Measurements from ENCODE around the gene PCDHB10. TPM values are rescaled to one million over a fixed set of nuclear protein-coding genes. Genes with fewer than 3 reads are reported as not detected.
"Not testable (repeated sequence)": the region's sequence is repeated elsewhere in the genome, so short reads cannot be mapped to it uniquely, and the experiment has no call there.

The PCDHB10 gene
- total RNA-seq, 1 donor from 2014 or later = not detected

- H3K4me3 Mint-ChIP-seq; H3K36me3 Mint-ChIP-seq (ENCODE audit: low read depth); H3K4me1 Mint-ChIP-seq; intact Hi-C loops (cut with micrococcal nuclease); H3K27ac Mint-ChIP-seq; H3K27me3 Mint-ChIP-seq; DNase-seq: not testable (repeated sequence)
- H3K9me3 Mint-ChIP-seq = peaks cover 10% of the 10 kb centered on the region
Measured at GRCh38 chr5:141177577-141178191, 14.5 kb upstream of the PCDHB10 start, which contains the start of gene PCDHB8. TSS of gene PCDHB8 (plus strand) at chr5:141177790. CDS start at chr5:141178035, 245 bp downstream.

GRCh38 chr5:141179371-141179770, 12.8 kb upstream of the PCDHB10 start:
- DNase-seq; H3K27me3 Mint-ChIP-seq; intact Hi-C loops (cut with micrococcal nuclease); H3K4me1 Mint-ChIP-seq; H3K4me3 Mint-ChIP-seq; H3K27ac Mint-ChIP-seq; H3K36me3 Mint-ChIP-seq (ENCODE audit: low read depth): not testable (repeated sequence)
- H3K9me3 Mint-ChIP-seq = peaks cover 15% of the 10 kb centered on the region

- H3K27me3 Mint-ChIP-seq; H3K36me3 Mint-ChIP-seq (ENCODE audit: low read depth); H3K27ac Mint-ChIP-seq; DNase-seq; H3K4me3 Mint-ChIP-seq; H3K4me1 Mint-ChIP-seq; intact Hi-C loops (cut with micrococcal nuclease): not testable (repeated sequence)
- H3K9me3 Mint-ChIP-seq = peaks cover 15% of the 10 kb centered on the region
Measured at GRCh38 chr5:141179876-141180275, 12.3 kb upstream of the PCDHB10 start.

GRCh38 chr5:141180313-141180712, 11.8 kb upstream of the PCDHB10 start:
- H3K27me3 Mint-ChIP-seq = no peaks in the 10 kb centered on the region
- H3K27ac Mint-ChIP-seq = no peak overlapping the region
- no peak overlapping the region for H3K4me3 Mint-ChIP-seq
- DNase-seq = no peak
- no peaks in the 10 kb centered on the region for H3K4me1 Mint-ChIP-seq
- H3K36me3 Mint-ChIP-seq (ENCODE audit: low read depth) = peaks cover 3% of the 10 kb centered on the region
- intact Hi-C loops (cut with micrococcal nuclease) = no loop called here
- H3K9me3 Mint-ChIP-seq = peaks cover 19% of the 10 kb centered on the region

DNA sequence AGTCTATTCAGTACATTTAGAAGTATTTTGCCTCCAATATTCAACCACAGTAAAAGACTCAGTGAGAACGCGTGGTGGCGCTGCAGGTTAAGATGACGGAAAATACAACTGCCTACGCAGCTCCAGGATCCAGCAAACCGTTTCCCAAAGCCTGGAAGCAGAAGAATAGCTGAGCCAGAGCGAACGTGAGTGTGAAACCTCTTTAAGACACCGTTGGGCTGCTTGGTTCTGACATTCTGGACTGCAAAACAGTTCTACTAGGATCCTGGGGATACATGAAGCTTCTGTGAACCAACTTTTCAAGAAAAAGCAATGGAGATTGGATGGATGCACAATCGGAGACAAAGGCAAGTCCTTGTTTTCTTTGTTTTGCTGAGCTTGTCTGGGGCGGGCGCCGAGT, 9.9 kb upstream of the PCDHB10 start, which contains the start of gene PCDHB16:
Gene PCDHB16 (plus strand): TSS at position 140 of the 400 bp plus-strand sequence. CDS start 173 bp downstream, at position 313.
- H3K27ac Mint-ChIP-seq = no peak within 1 kb of the TSS
- no peak within 1 kb of the TSS for H3K4me3 Mint-ChIP-seq
- H3K27me3 Mint-ChIP-seq = no peaks in the 10 kb centered on the region
- intact Hi-C loops (cut with micrococcal nuclease) = no loop called here
- peaks cover 23% of the 10 kb centered on the region for H3K9me3 Mint-ChIP-seq
- peaks cover 3% of the 10 kb centered on the region for H3K36me3 Mint-ChIP-seq (ENCODE audit: low read depth)
- H3K4me1 Mint-ChIP-seq = no peaks in the 10 kb centered on the region
- DNase-seq = no peak

- H3K27me3 Mint-ChIP-seq; H3K4me1 Mint-ChIP-seq; intact Hi-C loops (cut with micrococcal nuclease); H3K36me3 Mint-ChIP-seq (ENCODE audit: low read depth); H3K27ac Mint-ChIP-seq; DNase-seq; H3K4me3 Mint-ChIP-seq: not testable (repeated sequence)
- peaks cover 31% of the 10 kb centered on the region for H3K9me3 Mint-ChIP-seq
Measured at GRCh38 chr5:141184117-141184855, 7.9 kb upstream of the PCDHB10 start.

GRCh38 chr5:141186897-141187512, 5.1 kb upstream of the PCDHB10 start, which contains the start of gene PCDHB9:
TSS of gene PCDHB9 (plus strand) at chr5:141187161. CDS start at chr5:141187319, 158 bp downstream.
- peaks cover 2% of the 10 kb centered on the region for H3K27me3 Mint-ChIP-seq
- H3K4me1 Mint-ChIP-seq = no peaks in the 10 kb centered on the region
- DNase-seq = peak; percentile 63
- peaks cover 32% of the 10 kb centered on the region for H3K9me3 Mint-ChIP-seq
- H3K27ac Mint-ChIP-seq = no peak within 1 kb of the TSS
- peak within 1 kb of the TSS; percentile 8 for H3K4me3 Mint-ChIP-seq
- intact Hi-C loops (cut with micrococcal nuclease) = no loop called here
- peaks cover 7% of the 10 kb centered on the region for H3K36me3 Mint-ChIP-seq (ENCODE audit: low read depth)

GRCh38 chr5:141188682-141189081, 3.5 kb upstream of the PCDHB10 start:
- H3K27ac Mint-ChIP-seq; H3K4me3 Mint-ChIP-seq; intact Hi-C loops (cut with micrococcal nuclease); H3K36me3 Mint-ChIP-seq (ENCODE audit: low read depth); H3K27me3 Mint-ChIP-seq; H3K4me1 Mint-ChIP-seq; DNase-seq: not testable (repeated sequence)
- peaks cover 24% of the 10 kb centered on the region for H3K9me3 Mint-ChIP-seq

DNA sequence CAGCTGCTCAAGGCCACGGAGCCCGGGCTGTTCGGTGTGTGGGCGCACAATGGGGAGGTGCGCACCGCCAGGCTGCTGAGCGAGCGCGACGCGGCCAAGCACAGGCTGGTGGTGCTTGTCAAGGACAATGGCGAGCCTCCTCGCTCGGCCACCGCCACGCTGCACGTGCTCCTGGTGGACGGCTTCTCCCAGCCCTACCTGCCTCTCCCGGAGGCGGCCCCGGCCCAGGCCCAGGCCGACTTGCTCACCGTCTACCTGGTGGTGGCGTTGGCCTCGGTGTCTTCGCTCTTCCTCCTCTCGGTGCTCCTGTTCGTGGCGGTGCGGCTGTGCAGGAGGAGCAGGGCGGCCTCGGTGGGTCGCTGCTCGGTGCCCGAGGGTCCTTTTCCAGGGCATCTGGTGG, 3.0 kb upstream of the PCDHB10 start:
- H3K27me3 Mint-ChIP-seq; H3K4me3 Mint-ChIP-seq; intact Hi-C loops (cut with micrococcal nuclease); H3K36me3 Mint-ChIP-seq (ENCODE audit: low read depth); H3K4me1 Mint-ChIP-seq; H3K27ac Mint-ChIP-seq; DNase-seq: not testable (repeated sequence)
- peaks cover 23% of the 10 kb centered on the region for H3K9me3 Mint-ChIP-seq

GRCh38 chr5:141194332-141194731, 2.2 kb downstream of the PCDHB10 start:
- H3K9me3 Mint-ChIP-seq = peaks cover 21% of the 10 kb centered on the region
- not testable (repeated sequence) for H3K36me3 Mint-ChIP-seq (ENCODE audit: low read depth); DNase-seq; H3K27me3 Mint-ChIP-seq; H3K4me1 Mint-ChIP-seq; H3K4me3 Mint-ChIP-seq; H3K27ac Mint-ChIP-seq
- intact Hi-C loops (cut with micrococcal nuclease) = loop anchor here (10.0 kb wide), 1 partner anchor 360 kb away; no protein-coding TSS in a partner anchor

GRCh38 chr5:141196363-141196762, 4.2 kb downstream of the PCDHB10 start:
- Mint-ChIP-seq H3K4me3 (no peak overlapping the region), H3K36me3 (ENCODE audit: low read depth) (no peaks in the 10 kb centered on the region), H3K9me3 (peaks cover 23% of the 10 kb centered on the region), H3K27ac (no peak overlapping the region), H3K4me1 (no peaks in the 10 kb centered on the region), H3K27me3 (peaks cover 2% of the 10 kb centered on the region)
- intact Hi-C loops (cut with micrococcal nuclease) = loop anchor here (10.0 kb wide), 1 partner anchor 358 kb away; no protein-coding TSS in a partner anchor
- no peak for DNase-seq

GRCh38 chr5:141199359-141200235, 7.4 kb downstream of the PCDHB10 start, which contains the start of gene PCDHB11:
TSS of gene PCDHB11 (plus strand) at chr5:141199627. CDS start at chr5:141199775, 148 bp downstream.
- Mint-ChIP-seq H3K27me3 (no peaks in the 10 kb centered on the region), H3K4me1 (no peaks in the 10 kb centered on the region), H3K36me3 (ENCODE audit: low read depth) (no peaks in the 10 kb centered on the region), H3K4me3 (no peak within 1 kb of the TSS), H3K27ac (no peak within 1 kb of the TSS), H3K9me3 (peaks cover 22% of the 10 kb centered on the region)
- no peak for DNase-seq
- intact Hi-C loops (cut with micrococcal nuclease) = loop anchor here (10.0 kb wide), 1 partner anchor 355 kb away; no protein-coding TSS in a partner anchor

DNA sequence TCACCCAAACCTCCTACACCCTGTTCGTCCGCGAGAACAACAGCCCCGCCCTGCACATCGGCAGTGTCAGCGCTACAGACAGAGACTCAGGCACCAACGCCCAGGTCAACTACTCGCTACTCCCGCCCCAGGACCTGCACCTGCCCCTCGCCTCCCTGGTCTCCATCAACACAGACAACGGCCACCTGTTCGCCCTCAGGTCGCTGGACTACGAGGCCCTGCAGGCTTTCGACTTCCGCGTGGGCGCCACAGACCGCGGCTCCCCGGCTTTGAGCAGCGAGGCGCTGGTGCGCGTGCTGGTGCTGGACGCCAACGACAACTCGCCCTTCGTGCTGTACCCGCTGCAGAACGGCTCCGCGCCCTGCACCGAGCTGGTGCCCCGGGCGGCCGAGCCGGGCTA, 9.0 kb downstream of the PCDHB10 start:
- H3K9me3 Mint-ChIP-seq = peaks cover 22% of the 10 kb centered on the region
- H3K27ac Mint-ChIP-seq; H3K27me3 Mint-ChIP-seq; H3K4me1 Mint-ChIP-seq; H3K36me3 Mint-ChIP-seq (ENCODE audit: low read depth); H3K4me3 Mint-ChIP-seq; intact Hi-C loops (cut with micrococcal nuclease); DNase-seq: not testable (repeated sequence)

Measured in activated CD4-positive, alpha-beta T cell treated with anti-CD3 and anti-CD28 coated beads, Interleukin-2, amount 10 ng/mL, durations not matched to agents 24 days and 14 days (primary cell).